HAP-1 (cell line): Measurements from ENCODE around the gene L3MBTL4.

Experiments
- DNase-seq, 2 experiments: peaks; one replicate each; pipeline ENCODE4 v3.0.0-alpha.2; 2016 to 2020; ENCODE audit warnings: low spot score in 2 of 2
- H3K27me3 ChIP-seq: fragments of 250-450 bp; sonication (Bioruptor Pico); 2 replicates; pipeline ENCODE4 v1.5.1; 2020; ENCODE audit warnings: low read depth, mild to moderate bottlenecking, moderate library complexity
- H3K36me3 ChIP-seq: fragments of 250-450 bp; sonication (Bioruptor Pico); replicated peaks from 2 replicates; pipeline ENCODE4 v1.5.1; 2020; ENCODE audit warnings: mild to moderate bottlenecking
- H3K4me1 ChIP-seq: fragments of 250-450 bp; sonication (Bioruptor Pico); 2 replicates; pipeline ENCODE4 v1.5.1; 2020; ENCODE audit warnings: mild to moderate bottlenecking
- H3K4me3 ChIP-seq: fragments of 250-450 bp; sonication (Bioruptor Pico); 2 replicates; pipeline ENCODE4 v1.5.1; 2020; ENCODE audit warnings: mild to moderate bottlenecking, moderate library complexity
- H3K9me3 ChIP-seq: fragments of 250-450 bp; sonication (Bioruptor Pico); 2 replicates; pipeline ENCODE4 v1.5.1; 2020; ENCODE audit warnings: mild to moderate bottlenecking, moderate library complexity
- in situ Hi-C: fragments of 300-500 bp; cut with MboI; formaldehyde crosslinking; loops from 3 replicates; pipeline ENCODE4 v1.14.3; 2020; ENCODE audit warnings: low sequenced_read_pairs, inconsistent platforms, mixed read lengths

L3MBTL4 gene

GRCh38 chr18:6010921-6011320 is 403.8 kb downstream of the L3MBTL4 start:
- DNase-seq, result no peak
- Histone ChIP-seq H3K9me3 (no peaks in the 10 kb centered on the region), H3K36me3 (no peaks in the 10 kb centered on the region), H3K4me3 (no peak overlapping the region), H3K4me1 (no peaks in the 10 kb centered on the region), H3K27me3 (no peaks in the 10 kb centered on the region)
- in situ Hi-C loops, result no loop called here

GRCh38 chr18:6010284-6010683 is 404.4 kb downstream of the L3MBTL4 start:
- DNase-seq, result no peak
- no peaks in the 10 kb centered on the region for H3K4me1 ChIP-seq
- H3K36me3 ChIP-seq, result no peaks in the 10 kb centered on the region
- H3K4me3 ChIP-seq, result no peak overlapping the region
- H3K9me3 ChIP-seq, result no peaks in the 10 kb centered on the region
- no peaks in the 10 kb centered on the region for H3K27me3 ChIP-seq
- in situ Hi-C loops, result no loop called here

- in situ Hi-C loops, result no loop called here
Observed at GRCh38 chr18:6009756-6010155, 405.0 kb downstream of the L3MBTL4 start.

GRCh38 chr18:6004683-6005082 is 410.0 kb downstream of the L3MBTL4 start:
- no peak for DNase-seq
- in situ Hi-C loops, result no loop called here
- H3K9me3 ChIP-seq, result no peaks in the 10 kb centered on the region; the same call in 1 of the 2 replicates
- H3K4me1 ChIP-seq, result no peaks in the 10 kb centered on the region
- H3K4me3 ChIP-seq, result no peak overlapping the region
- no peaks in the 10 kb centered on the region for H3K27me3 ChIP-seq
- H3K36me3 ChIP-seq, result no peaks in the 10 kb centered on the region

More at GRCh38 chr18:6009756-6010155, 405.0 kb downstream of the L3MBTL4 start:
- H3K36me3 ChIP-seq, result no peaks in the 10 kb centered on the region
- H3K9me3 ChIP-seq, result no peaks in the 10 kb centered on the region
- H3K4me3 ChIP-seq, result no peak overlapping the region
- H3K4me1 ChIP-seq, result no peaks in the 10 kb centered on the region
- no peaks in the 10 kb centered on the region for H3K27me3 ChIP-seq
- no peak for DNase-seq

GRCh38 chr18:6004119-6004518 is 410.6 kb downstream of the L3MBTL4 start:
- in situ Hi-C loops, result no loop called here
- Histone ChIP-seq H3K4me3 (no peak overlapping the region), H3K9me3 (no peaks in the 10 kb centered on the region; the same call in 1 of the 2 replicates), H3K27me3 (no peaks in the 10 kb centered on the region), H3K36me3 (no peaks in the 10 kb centered on the region), H3K4me1 (no peaks in the 10 kb centered on the region)
- no peak for DNase-seq

GRCh38 chr18:6001867-6002266 is 412.8 kb downstream of the L3MBTL4 start:
- Histone ChIP-seq H3K27me3 (no peaks in the 10 kb centered on the region), H3K4me3 (no peak overlapping the region), H3K36me3 (no peaks in the 10 kb centered on the region), H3K4me1 (no peaks in the 10 kb centered on the region), H3K9me3 (no peaks in the 10 kb centered on the region; the same call in 1 of the 2 replicates)
- in situ Hi-C loops, result no loop called here
- DNase-seq, result no peak

GRCh38 chr18:5998907-5999306 is 415.8 kb downstream of the L3MBTL4 start:
- DNase-seq, result no peak
- in situ Hi-C loops, result no loop called here

GRCh38 chr18:5998166-5998881 is 416.4 kb downstream of the L3MBTL4 start:
- Histone ChIP-seq H3K4me3 (no peak overlapping the region), H3K9me3 (no peaks in the 10 kb centered on the region; the same call in 1 of the 2 replicates), H3K4me1 (no peaks in the 10 kb centered on the region), H3K36me3 (no peaks in the 10 kb centered on the region), H3K27me3 (no peaks in the 10 kb centered on the region)
- DNase-seq, result no peak
- in situ Hi-C loops, result no loop called here

More at GRCh38 chr18:5998907-5999306, 415.8 kb downstream of the L3MBTL4 start:
- H3K4me3 ChIP-seq, result no peak overlapping the region
- H3K4me1 ChIP-seq, result no peaks in the 10 kb centered on the region
- no peaks in the 10 kb centered on the region for H3K27me3 ChIP-seq
- no peaks in the 10 kb centered on the region; the same call in 1 of the 2 replicates for H3K9me3 ChIP-seq
- H3K36me3 ChIP-seq, result no peaks in the 10 kb centered on the region

GRCh38 chr18:5997361-5997760 is 417.4 kb downstream of the L3MBTL4 start:
- Histone ChIP-seq H3K9me3 (no peaks in the 10 kb centered on the region), H3K4me3 (no peak overlapping the region), H3K27me3 (no peaks in the 10 kb centered on the region), H3K36me3 (no peaks in the 10 kb centered on the region), H3K4me1 (no peaks in the 10 kb centered on the region)
- DNase-seq, result no peak
- in situ Hi-C loops, result no loop called here

GRCh38 chr18:5995626-5996025 is 419.1 kb downstream of the L3MBTL4 start:
- no peak for DNase-seq
- H3K9me3 ChIP-seq, result no peaks in the 10 kb centered on the region
- no peak overlapping the region for H3K4me3 ChIP-seq
- in situ Hi-C loops, result no loop called here
- no peaks in the 10 kb centered on the region for H3K27me3 ChIP-seq
- H3K36me3 ChIP-seq, result no peaks in the 10 kb centered on the region
- H3K4me1 ChIP-seq, result no peaks in the 10 kb centered on the region

GRCh38 chr18:5993938-5994337 is 420.8 kb downstream of the L3MBTL4 start:
- Histone ChIP-seq H3K27me3 (no peaks in the 10 kb centered on the region), H3K9me3 (no peaks in the 10 kb centered on the region), H3K36me3 (no peaks in the 10 kb centered on the region), H3K4me1 (no peaks in the 10 kb centered on the region), H3K4me3 (no peak overlapping the region)
- in situ Hi-C loops, result no loop called here
- no peak for DNase-seq

- in situ Hi-C loops, result no loop called here
- no peaks in the 10 kb centered on the region for H3K4me1 ChIP-seq
- H3K9me3 ChIP-seq, result no peaks in the 10 kb centered on the region
- no peak for DNase-seq
- no peaks in the 10 kb centered on the region for H3K36me3 ChIP-seq
- H3K27me3 ChIP-seq, result no peaks in the 10 kb centered on the region
- H3K4me3 ChIP-seq, result no peak overlapping the region
Observed at GRCh38 chr18:5992381-5992780, 422.3 kb downstream of the L3MBTL4 start.

- Histone ChIP-seq H3K4me3 (no peak overlapping the region), H3K36me3 (no peaks in the 10 kb centered on the region), H3K9me3 (no peaks in the 10 kb centered on the region), H3K27me3 (no peaks in the 10 kb centered on the region), H3K4me1 (no peaks in the 10 kb centered on the region)
- in situ Hi-C loops, result no loop called here
- no peak for DNase-seq
Observed at GRCh38 chr18:5987249-5987648, 427.5 kb downstream of the L3MBTL4 start.

GRCh38 chr18:5986257-5986931 is 428.3 kb downstream of the L3MBTL4 start:
- no peak for DNase-seq
- Histone ChIP-seq H3K9me3 (no peaks in the 10 kb centered on the region), H3K27me3 (no peaks in the 10 kb centered on the region), H3K4me3 (no peak overlapping the region), H3K4me1 (no peaks in the 10 kb centered on the region), H3K36me3 (no peaks in the 10 kb centered on the region)
- in situ Hi-C loops, result no loop called here
